GM12865 (cell line): ENCODE data around the gene PHF11.

Source experiments
- DNase-seq: peaks from one replicate; pipeline ENCODE4 v3.0.0; 2010; ENCODE audit warnings: low read depth
- H3K4me3 ChIP-seq: 2 replicates; pipeline ENCODE4 v1.5.1; 2011; ENCODE audit warnings: mild to moderate bottlenecking, low read depth, low read length, control low read depth
- TF ChIP-seq, protein P1 (sequence below): IDR thresholded peaks from 2 replicates; pipeline ENCODE4 v1.5.1; 2011; ENCODE audit warnings: low read length, control low read depth, low read depth, inconsistent platforms; ENCODE audit not compliant: insufficient read depth; ENCODE audit errors: missing control alignments

Gene PHF11

DNA sequence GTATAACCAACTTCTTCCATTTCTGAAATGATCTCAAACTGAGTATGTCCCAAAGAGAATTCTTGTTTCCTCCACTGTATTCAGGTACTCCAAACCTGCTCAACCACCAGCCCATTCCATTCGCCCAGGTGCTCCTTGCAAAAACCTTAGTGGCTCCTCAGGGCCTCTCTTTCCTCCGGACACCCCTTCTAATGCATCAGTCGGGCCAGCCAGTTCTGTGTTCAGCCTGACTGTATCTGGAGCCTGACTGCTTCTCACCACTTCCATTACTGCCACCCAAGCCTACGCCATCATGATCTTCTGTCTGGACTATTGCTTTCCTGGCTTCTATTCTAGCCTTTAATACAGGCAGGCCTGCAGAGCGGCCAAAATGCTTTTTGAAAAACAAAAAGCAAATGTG, 1.5 kb downstream of the PHF11 start:
- no peak for DNase-seq
- TF ChIP-seq, protein P1, sequence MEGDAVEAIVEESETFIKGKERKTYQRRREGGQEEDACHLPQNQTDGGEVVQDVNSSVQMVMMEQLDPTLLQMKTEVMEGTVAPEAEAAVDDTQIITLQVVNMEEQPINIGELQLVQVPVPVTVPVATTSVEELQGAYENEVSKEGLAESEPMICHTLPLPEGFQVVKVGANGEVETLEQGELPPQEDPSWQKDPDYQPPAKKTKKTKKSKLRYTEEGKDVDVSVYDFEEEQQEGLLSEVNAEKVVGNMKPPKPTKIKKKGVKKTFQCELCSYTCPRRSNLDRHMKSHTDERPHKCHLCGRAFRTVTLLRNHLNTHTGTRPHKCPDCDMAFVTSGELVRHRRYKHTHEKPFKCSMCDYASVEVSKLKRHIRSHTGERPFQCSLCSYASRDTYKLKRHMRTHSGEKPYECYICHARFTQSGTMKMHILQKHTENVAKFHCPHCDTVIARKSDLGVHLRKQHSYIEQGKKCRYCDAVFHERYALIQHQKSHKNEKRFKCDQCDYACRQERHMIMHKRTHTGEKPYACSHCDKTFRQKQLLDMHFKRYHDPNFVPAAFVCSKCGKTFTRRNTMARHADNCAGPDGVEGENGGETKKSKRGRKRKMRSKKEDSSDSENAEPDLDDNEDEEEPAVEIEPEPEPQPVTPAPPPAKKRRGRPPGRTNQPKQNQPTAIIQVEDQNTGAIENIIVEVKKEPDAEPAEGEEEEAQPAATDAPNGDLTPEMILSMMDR: no peak
- H3K4me3 ChIP-seq: no peak overlapping the region

DNA sequence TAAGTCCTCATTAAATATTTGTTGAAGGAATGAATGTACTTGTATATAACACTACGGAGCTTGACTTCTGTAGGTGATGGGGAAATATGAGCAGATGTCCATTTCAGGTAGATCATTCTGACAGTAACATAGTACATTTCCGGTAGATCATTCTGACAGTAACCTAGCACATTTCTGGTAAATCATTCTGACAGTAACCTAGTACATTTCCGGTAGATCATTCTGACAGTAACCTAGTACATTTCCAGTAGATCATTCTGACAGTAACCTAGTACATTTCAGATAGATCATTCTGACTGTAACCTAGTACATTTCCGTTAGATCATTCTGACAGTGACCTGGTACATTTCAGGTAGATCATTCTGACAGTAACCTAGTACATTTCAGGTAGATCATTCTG, 2.5 kb downstream of the PHF11 start:
- no peak for DNase-seq
- H3K4me3 ChIP-seq: no peak overlapping the region
- TF ChIP-seq, protein P1: no peak

DNA sequence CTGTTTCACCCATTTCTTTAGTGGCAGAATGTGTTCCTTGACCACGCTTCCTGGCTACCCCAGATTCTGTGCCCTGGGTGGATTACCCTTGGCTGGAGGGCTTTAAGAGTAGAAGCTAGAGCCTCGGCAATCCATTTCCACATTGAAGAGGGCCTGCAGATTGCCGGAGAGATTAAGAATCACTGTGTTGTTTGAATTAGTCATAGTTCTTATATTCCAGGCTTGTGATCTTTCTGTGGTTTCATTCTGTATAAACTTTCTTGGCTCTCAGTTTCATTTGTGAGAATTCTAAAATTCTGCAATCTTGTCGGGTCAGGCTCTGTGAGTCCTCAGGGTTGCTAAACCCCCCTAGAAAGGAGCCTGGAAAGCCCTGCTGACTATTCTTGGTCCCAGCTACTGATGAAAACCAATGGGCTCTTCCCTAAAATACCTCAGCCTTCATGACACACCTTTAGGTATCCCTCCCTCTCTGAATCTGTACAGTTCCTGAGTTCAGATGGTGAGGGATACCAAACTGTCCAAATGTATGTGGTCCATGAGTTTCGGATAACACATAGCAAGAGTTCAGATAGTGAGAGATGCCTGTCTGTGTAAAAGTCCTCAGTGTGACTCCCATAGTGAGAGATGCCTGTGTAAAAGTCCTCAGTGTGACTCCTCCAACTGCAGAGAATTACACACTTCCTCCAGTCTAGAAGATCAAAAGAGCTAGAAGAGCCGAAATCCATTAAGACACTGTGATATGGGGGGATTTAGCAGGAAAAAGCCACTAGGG, 4.3 kb downstream of the PHF11 start:
- TF ChIP-seq, protein P1: no peak
- H3K4me3 ChIP-seq: no peak overlapping the region
- DNase-seq: no peak

DNA sequence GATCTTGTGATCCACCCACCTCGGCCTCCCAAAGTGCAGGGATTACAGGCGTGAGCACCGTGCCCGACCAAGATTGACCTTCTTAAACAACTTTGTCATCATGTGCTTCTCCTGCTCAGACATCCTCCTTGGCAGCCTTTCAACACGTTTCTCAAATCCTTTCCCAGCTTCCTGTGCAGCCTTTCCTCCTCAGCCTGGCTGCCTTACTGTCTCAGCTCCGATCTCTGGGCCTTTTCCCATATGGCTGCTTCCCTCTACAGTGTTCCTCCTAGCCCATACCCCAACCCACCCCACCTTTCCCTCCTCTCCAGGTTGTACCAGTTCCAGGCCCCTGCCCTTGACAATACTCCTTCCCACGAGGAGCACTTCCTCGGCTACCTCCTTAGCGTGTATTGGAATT, 7.2 kb downstream of the PHF11 start:
- H3K4me3 ChIP-seq: no peak overlapping the region
- TF ChIP-seq, protein P1: no peak
- no peak for DNase-seq

DNA sequence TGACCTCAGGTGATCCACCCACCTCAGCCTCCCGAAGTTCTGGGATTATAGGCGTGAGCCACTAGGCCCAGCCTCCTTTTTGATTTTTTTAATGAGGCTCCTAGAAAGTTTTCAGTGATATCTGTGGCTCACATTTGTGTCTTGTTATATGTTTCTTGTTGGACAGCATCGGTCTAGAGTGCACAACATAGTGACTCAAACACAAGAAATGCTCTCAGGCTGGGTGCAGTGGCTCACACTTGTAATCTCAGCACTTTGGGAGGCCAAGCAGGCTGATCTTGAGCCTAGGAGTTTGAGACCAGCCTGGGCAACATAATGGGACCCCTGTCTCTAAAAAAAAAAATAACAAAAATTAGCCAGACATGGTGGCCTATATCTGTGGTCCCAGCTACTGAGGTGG, 8.2 kb downstream of the PHF11 start:
- TF ChIP-seq, protein P1: no peak
- DNase-seq: no peak
- H3K4me3 ChIP-seq: no peak overlapping the region

DNA sequence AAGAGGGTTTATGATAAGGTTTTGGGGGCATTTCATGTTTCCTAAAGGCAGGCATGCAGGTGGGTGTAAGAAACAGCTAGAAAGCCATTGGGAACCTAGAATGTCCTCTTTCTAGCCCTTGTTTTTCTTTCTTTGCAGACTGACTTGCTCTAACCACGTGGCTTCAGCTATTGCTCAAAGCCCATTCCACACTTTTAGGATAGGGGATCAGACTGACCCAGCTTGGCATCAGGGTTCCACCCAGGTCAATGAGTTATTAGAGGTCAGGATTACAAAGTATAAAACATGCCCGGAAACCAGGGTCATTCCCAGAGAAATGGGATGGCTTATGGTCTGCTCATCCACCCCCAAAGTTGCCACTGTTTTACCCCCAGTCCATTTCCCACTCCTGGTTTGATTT, 16.8 kb downstream of the PHF11 start:
- TF ChIP-seq, protein P1: no peak
- DNase-seq: no peak
- H3K4me3 ChIP-seq: no peak overlapping the region

DNA sequence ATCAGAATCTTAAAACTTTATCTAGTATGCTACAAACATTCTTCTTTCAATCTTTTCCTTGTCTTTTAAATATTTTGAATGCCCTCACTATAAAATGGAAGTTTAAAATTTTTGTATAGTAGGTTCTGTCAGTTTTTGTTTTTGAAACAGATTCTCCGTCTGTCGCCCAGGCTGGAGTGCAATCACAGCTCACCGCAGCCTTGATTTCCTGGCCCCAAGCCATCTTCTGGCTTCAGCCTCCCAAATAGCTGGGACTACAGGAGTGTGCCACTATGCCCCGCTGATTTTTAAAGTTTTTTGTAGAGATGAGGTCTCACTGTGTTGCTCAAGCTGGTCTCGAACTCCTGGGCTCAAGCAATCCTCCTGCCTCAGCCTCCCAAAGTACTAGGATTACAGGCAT, 20.7 kb downstream of the PHF11 start:
- DNase-seq: no peak
- no peak overlapping the region for H3K4me3 ChIP-seq
- TF ChIP-seq, protein P1: no peak
